BLaER1 treated with 17β-estradiol and CSF1 and Interleukin-3, amounts not matched to agents 10 nM and 100 nM (cell line): ENCODE measurements around the gene HLA-DMB.

Experiments used
- H3K27ac ChIP-seq, 11 experiments: shearing (Covaris generic); formaldehyde crosslinking; 2 replicates each; pipeline ENCODE4 v1.8.1; 2022
- H3K27me3 ChIP-seq, 11 experiments: shearing (Covaris generic); formaldehyde crosslinking; 2 replicates each; pipeline ENCODE4 v1.8.1; 2022
- H3K36me3 ChIP-seq, 11 experiments: shearing (Covaris generic); formaldehyde crosslinking; 2 replicates each; pipeline ENCODE4 v1.8.1; 2022
- H3K4me1 ChIP-seq, 10 experiments: shearing (Covaris generic); formaldehyde crosslinking; 2 replicates each; pipeline ENCODE4 v1.8.1; 2022
- H3K4me2 ChIP-seq, 11 experiments: shearing (Covaris generic); formaldehyde crosslinking; 2 replicates each; pipeline ENCODE4 v1.8.1; 2022
- H3K4me3 ChIP-seq, 10 experiments: shearing (Covaris generic); formaldehyde crosslinking; 2 replicates each; pipeline ENCODE4 v1.8.1; 2022
- H3K9ac ChIP-seq, 11 experiments: shearing (Covaris generic); formaldehyde crosslinking; 2 replicates each; pipeline ENCODE4 v1.8.1; 2022
- H3K9me3 ChIP-seq, 11 experiments: shearing (Covaris generic); formaldehyde crosslinking; replicated peaks in 1 of 11; 2 replicates each; pipeline ENCODE4 v1.8.1; 2022
- H4K20me1 ChIP-seq, 11 experiments: shearing (Covaris generic); formaldehyde crosslinking; 2 replicates each; pipeline ENCODE4 v1.8.1; 2022
- Cebpa-rat ChIP-seq, 11 experiments: shearing (Covaris generic); IDR thresholded peaks; 2 replicates each; pipeline ENCODE4 v1.8.1; 2022

The HLA-DMB gene

GRCh38 chr6:32956176-32956575, 15.3 kb upstream of the HLA-DMB start:
- H3K4me2 ChIP-seq: peak overlapping the region in 10 of 11 experiments; percentile 10 to 68 (median 48); a peak in 17 of 22 replicates
- H3K4me1 ChIP-seq: peaks cover 46 to 52% (median 48%) of the 10 kb centered on the region in 10 experiments
- no peaks in the 10 kb centered on the region for H3K9me3 ChIP-seq

GRCh38 chr6:32954986-32955802, 14.4 kb upstream of the HLA-DMB start:
- H3K27ac ChIP-seq: peak overlapping the region in 2 of 11 experiments; percentile 9 to 10; a peak in 1 of 22 replicates
- H3K9me3 ChIP-seq: no peaks in the 10 kb centered on the region
- peaks cover 0 to 7% (median 3%) of the 10 kb centered on the region in 11 experiments; a peak in 6 of 22 replicates for H3K36me3 ChIP-seq
- no peaks in the 10 kb centered on the region; a peak in 1 of 22 replicates for H4K20me1 ChIP-seq
- TF ChIP-seq Cebpa-rat (IDR thresholded peaks at IDR 0.05): no peak
- peaks cover 56 to 62% (median 58%) of the 10 kb centered on the region in 10 experiments for H3K4me1 ChIP-seq
- H3K4me3 ChIP-seq: no peak overlapping the region
- no peaks in the 10 kb centered on the region for H3K27me3 ChIP-seq
- no peak overlapping the region for H3K9ac ChIP-seq
- H3K4me2 ChIP-seq: peak overlapping the region; percentile 10 to 92 (median 57); a peak in 19 of 22 replicates

More at GRCh38 chr6:32956176-32956575, 15.3 kb upstream of the HLA-DMB start:
- H3K4me3 ChIP-seq: no peak overlapping the region
- no peaks in the 10 kb centered on the region for H4K20me1 ChIP-seq
- no peak overlapping the region for H3K27ac ChIP-seq
- H3K36me3 ChIP-seq: no peaks in the 10 kb centered on the region
- H3K9ac ChIP-seq: no peak overlapping the region
- no peaks in the 10 kb centered on the region for H3K27me3 ChIP-seq
- TF ChIP-seq Cebpa-rat (IDR thresholded peaks at IDR 0.05): no peak

- no peak overlapping the region for H3K4me3 ChIP-seq
- peaks cover 6 to 16% (median 11%) of the 10 kb centered on the region in 11 experiments; a peak in 17 of 22 replicates for H3K36me3 ChIP-seq
- 0 out of 22 replicates have a peak overlapping the region, but pooled peaks of 1 of the 11 experiments have one; percentile 2 for H3K27ac ChIP-seq
- H4K20me1 ChIP-seq: peaks cover 0 to 3% (median 0%) of the 10 kb centered on the region in 11 experiments; a peak in 4 of 22 replicates
- no peaks in the 10 kb centered on the region for H3K9me3 ChIP-seq
- no peak overlapping the region for H3K9ac ChIP-seq
- no peak for TF ChIP-seq Cebpa-rat (IDR thresholded peaks at IDR 0.05)
- H3K27me3 ChIP-seq: no peaks in the 10 kb centered on the region
- H3K4me1 ChIP-seq: peaks cover 65 to 71% (median 67%) of the 10 kb centered on the region in 10 experiments
- peak overlapping the region; percentile 10 to 92 (median 57); a peak in 18 of 22 replicates for H3K4me2 ChIP-seq
These were observed 13.4 kb upstream of the HLA-DMB start for GRCh38 chr6:32954267-32954666.

- H3K9ac ChIP-seq: no peak overlapping the region
- H4K20me1 ChIP-seq: peaks cover 0 to 8% (median 0%) of the 10 kb centered on the region in 11 experiments; a peak in 4 of 22 replicates
- H3K27me3 ChIP-seq: no peaks in the 10 kb centered on the region
- peak overlapping the region; percentile 21 to 92 (median 82); a peak in 21 of 22 replicates for H3K4me2 ChIP-seq
- no peaks in the 10 kb centered on the region for H3K9me3 ChIP-seq
- TF ChIP-seq Cebpa-rat (IDR thresholded peaks at IDR 0.05): no peak
- H3K4me1 ChIP-seq: peaks cover 70 to 76% (median 72%) of the 10 kb centered on the region in 10 experiments
- H3K27ac ChIP-seq: peak overlapping the region in 10 of 11 experiments; percentile 4 to 91 (median 82); a peak in 17 of 22 replicates
- H3K4me3 ChIP-seq: no peak overlapping the region
- H3K36me3 ChIP-seq: peaks cover 8 to 21% (median 15%) of the 10 kb centered on the region in 11 experiments; a peak in 17 of 22 replicates
These were observed 12.9 kb upstream of the HLA-DMB start for GRCh38 chr6:32953775-32954174.

DNA sequence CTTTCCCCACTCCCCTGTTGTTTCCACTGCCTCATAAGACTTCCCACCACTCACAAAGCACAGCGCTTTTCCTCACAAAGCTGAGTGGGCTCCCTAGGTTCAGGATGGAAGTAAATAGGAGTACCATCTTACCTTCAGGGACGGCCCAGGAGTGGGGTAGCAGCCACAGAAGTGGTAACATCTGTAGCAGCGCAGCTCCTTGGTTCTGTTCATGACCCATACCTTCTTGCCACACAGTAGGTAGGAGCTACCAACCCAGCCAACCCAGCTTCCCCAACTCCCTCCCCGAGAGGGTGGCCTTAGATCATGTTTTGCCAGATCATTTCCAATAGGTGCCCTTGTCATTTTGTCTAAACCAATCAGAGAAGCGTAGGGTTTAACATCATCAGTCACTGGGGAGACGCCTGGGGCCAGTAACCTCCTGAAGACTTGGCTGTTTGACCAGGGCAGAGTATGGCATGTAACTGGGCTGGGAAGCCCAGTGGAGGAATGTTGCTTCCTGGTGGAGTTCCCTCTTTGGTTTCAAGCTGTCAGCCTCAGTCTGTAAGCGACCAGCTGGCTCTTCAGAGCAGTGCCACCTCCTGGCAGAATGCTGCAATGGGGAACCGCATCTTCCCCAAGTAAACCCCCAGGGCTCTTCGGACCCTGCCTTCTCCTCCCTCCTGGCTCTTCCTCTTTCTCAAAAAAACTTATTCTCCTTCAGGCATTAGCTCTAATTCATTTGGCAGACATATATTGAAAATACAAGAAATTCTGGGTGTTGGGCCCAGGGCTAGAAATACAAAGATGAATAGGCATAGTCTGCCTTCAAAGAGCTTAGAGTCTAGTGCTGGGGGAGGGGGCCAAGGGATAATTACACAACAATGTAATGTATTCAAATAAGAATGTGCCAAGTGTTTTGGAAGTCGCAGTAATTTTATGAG, 12.2 kb upstream of the HLA-DMB start, which contains the start of gene HLA-DMA:
Gene HLA-DMA (minus strand): TSS at position 281 of the 923 bp plus-strand sequence. CDS start 61 bp downstream, at position 220.
- H3K27ac ChIP-seq: peak within 1 kb of the TSS; percentile 75 to 91 (median 82)
- H3K9me3 ChIP-seq: no peaks in the 10 kb centered on the region
- peaks cover 0 to 9% (median 0%) of the 10 kb centered on the region in 11 experiments; a peak in 4 of 22 replicates for H4K20me1 ChIP-seq
- H3K9ac ChIP-seq: peak within 1 kb of the TSS; percentile 66 to 86 (median 79)
- peaks cover 77 to 83% (median 79%) of the 10 kb centered on the region in 10 experiments for H3K4me1 ChIP-seq
- H3K4me3 ChIP-seq: peak within 1 kb of the TSS; percentile 59 to 74 (median 64)
- no peaks in the 10 kb centered on the region for H3K27me3 ChIP-seq
- peak within 1 kb of the TSS; percentile 76 to 98 (median 92) for H3K4me2 ChIP-seq
- peaks cover 8 to 27% (median 19%) of the 10 kb centered on the region in 11 experiments; a peak in 17 of 22 replicates for H3K36me3 ChIP-seq
- TF ChIP-seq Cebpa-rat (IDR thresholded peaks at IDR 0.05): no peak

GRCh38 chr6:32950449-32950848, 9.6 kb upstream of the HLA-DMB start:
- Histone ChIP-seq H3K9ac (peak overlapping the region in 2 of 11 experiments; percentile 35 to 83; a peak in 4 of 22 replicates), H3K9me3 (peaks cover 0 to 10% (median 0%) of the 10 kb centered on the region in 11 experiments; a peak in 7 of 22 replicates), H3K36me3 (peaks cover 8 to 28% (median 19%) of the 10 kb centered on the region in 11 experiments; a peak in 17 of 22 replicates), H3K4me3 (peak overlapping the region in 2 of 10 experiments; percentile 70 to 74; a peak in 3 of 20 replicates), H3K27ac (peak overlapping the region in 4 of 11 experiments; percentile 11 to 82 (median 28); a peak in 6 of 22 replicates), H3K4me2 (peak overlapping the region; percentile 76 to 98 (median 92)), H4K20me1 (peaks cover 0 to 9% (median 0%) of the 10 kb centered on the region in 11 experiments; a peak in 4 of 22 replicates), H3K4me1 (peaks cover 75 to 97% (median 91%) of the 10 kb centered on the region in 10 experiments), H3K27me3 (no peaks in the 10 kb centered on the region)
- no peak for TF ChIP-seq Cebpa-rat (IDR thresholded peaks at IDR 0.05)

GRCh38 chr6:32950010-32950409, 9.2 kb upstream of the HLA-DMB start:
- no peak for TF ChIP-seq Cebpa-rat (IDR thresholded peaks at IDR 0.05)
- H3K27me3 ChIP-seq: no peaks in the 10 kb centered on the region
- peaks cover 75 to 97% (median 91%) of the 10 kb centered on the region in 10 experiments for H3K4me1 ChIP-seq
- H3K4me2 ChIP-seq: peak overlapping the region; percentile 76 to 98 (median 92)
- peak overlapping the region in 1 of 10 experiments; percentile 74; a peak in 1 of 20 replicates for H3K4me3 ChIP-seq
- H3K27ac ChIP-seq: peak overlapping the region in 5 of 11 experiments; percentile 8 to 34 (median 14); a peak in 5 of 22 replicates
- no peak overlapping the region for H3K9ac ChIP-seq
- H3K36me3 ChIP-seq: peaks cover 8 to 28% (median 19%) of the 10 kb centered on the region in 11 experiments; a peak in 17 of 22 replicates
- peaks cover 0 to 9% (median 0%) of the 10 kb centered on the region in 11 experiments; a peak in 5 of 22 replicates for H4K20me1 ChIP-seq
- peaks cover 0 to 10% (median 0%) of the 10 kb centered on the region in 11 experiments; a peak in 7 of 22 replicates for H3K9me3 ChIP-seq
